SU-DHL-6 (cell line): ENCODE results near the gene CNKSR3.

Experiments used
- EZH2phosphoT487 ChIP-seq: fragments of 200-600 bp; sonication (generic), shearing (Covaris generic); conservative IDR thresholded peaks from 2 replicates; pipeline ENCODE4 v1.6.1; 2018; ENCODE audit warnings: mild to moderate bottlenecking, antibody characterized with exemption, low read length, moderate library complexity, mixed read lengths
- TF ChIP-seq, protein P1 (sequence below): fragments of 200-600 bp; sonication (generic); IDR thresholded peaks from one replicate; pipeline ENCODE4 v1.5.1; 2017; ENCODE audit warnings: antibody characterized with exemption, mild to moderate bottlenecking, low read length, moderate library complexity; ENCODE audit not compliant: insufficient read depth, poor library complexity, severe bottlenecking

DNA sequence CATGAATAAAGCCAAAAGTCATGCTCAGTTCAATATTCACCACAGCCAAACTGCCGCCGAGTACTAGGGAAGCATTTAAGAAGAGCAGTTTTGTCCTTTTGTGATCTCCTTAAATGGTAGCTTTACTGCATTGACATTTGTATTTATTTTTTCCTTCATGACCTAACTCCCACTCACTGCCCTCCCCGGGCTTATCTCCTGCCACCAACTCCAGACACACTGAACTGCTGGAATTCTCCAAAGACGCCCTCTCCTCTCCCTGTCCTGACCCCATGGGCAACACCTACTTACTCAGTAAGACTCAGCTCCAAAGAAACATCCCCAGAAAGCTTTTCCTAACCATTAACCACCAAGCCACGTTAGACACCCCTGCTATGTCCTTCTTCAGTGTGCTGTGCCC is 48.5 kb upstream of the CNKSR3 start:
- TF ChIP-seq, protein P1, sequence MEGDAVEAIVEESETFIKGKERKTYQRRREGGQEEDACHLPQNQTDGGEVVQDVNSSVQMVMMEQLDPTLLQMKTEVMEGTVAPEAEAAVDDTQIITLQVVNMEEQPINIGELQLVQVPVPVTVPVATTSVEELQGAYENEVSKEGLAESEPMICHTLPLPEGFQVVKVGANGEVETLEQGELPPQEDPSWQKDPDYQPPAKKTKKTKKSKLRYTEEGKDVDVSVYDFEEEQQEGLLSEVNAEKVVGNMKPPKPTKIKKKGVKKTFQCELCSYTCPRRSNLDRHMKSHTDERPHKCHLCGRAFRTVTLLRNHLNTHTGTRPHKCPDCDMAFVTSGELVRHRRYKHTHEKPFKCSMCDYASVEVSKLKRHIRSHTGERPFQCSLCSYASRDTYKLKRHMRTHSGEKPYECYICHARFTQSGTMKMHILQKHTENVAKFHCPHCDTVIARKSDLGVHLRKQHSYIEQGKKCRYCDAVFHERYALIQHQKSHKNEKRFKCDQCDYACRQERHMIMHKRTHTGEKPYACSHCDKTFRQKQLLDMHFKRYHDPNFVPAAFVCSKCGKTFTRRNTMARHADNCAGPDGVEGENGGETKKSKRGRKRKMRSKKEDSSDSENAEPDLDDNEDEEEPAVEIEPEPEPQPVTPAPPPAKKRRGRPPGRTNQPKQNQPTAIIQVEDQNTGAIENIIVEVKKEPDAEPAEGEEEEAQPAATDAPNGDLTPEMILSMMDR = no peak
- no peak for TF ChIP-seq EZH2phosphoT487
